H9 (cell line): Measurements from ENCODE around the gene ARSJ. TPM values are rescaled to one million over a fixed set of nuclear protein-coding genes. Genes with fewer than 3 reads are reported as not detected.

Experiments used
- DNase-seq: peaks from one replicate; pipeline ENCODE4 v3.0.0-alpha.2; 2017
- H2AFZ ChIP-seq: one replicate; pipeline ENCODE4 v1.6.1; 2013; ENCODE audit warnings: mild to moderate bottlenecking, low read length, control low read depth, moderate library complexity
- H2AK5ac ChIP-seq: 2 replicates; pipeline ENCODE4 v1.6.1; 2013; ENCODE audit warnings: low read length, control low read depth, mixed read lengths; ENCODE audit not compliant: insufficient read length
- H2BK120ac ChIP-seq: one replicate; pipeline ENCODE4 v1.6.1; 2013; ENCODE audit warnings: low read depth, mild to moderate bottlenecking, low read length, control low read depth, inconsistent platforms; ENCODE audit not compliant: poor library complexity, severe bottlenecking
- H2BK12ac ChIP-seq: 2 replicates; pipeline ENCODE4 v1.6.1; 2013; ENCODE audit warnings: low read length, control low read depth, mixed read lengths, low read depth; ENCODE audit not compliant: insufficient read length
- H2BK15ac ChIP-seq: 2 replicates; pipeline ENCODE4 v1.6.1; 2013; ENCODE audit warnings: low read depth, low read length, control low read depth
- H2BK20ac ChIP-seq: one replicate; pipeline ENCODE4 v1.6.1; 2013; ENCODE audit warnings: low read depth, mild to moderate bottlenecking, low read length, control low read depth, inconsistent platforms; ENCODE audit not compliant: poor library complexity, severe bottlenecking
- H2BK5ac ChIP-seq: 2 replicates; pipeline ENCODE4 v1.6.1; 2013; ENCODE audit warnings: low read length, control low read depth, mixed read lengths; ENCODE audit not compliant: insufficient read length
- H3K14ac ChIP-seq: 2 replicates; pipeline ENCODE4 v1.6.1; 2013; ENCODE audit warnings: low read length, control low read depth; ENCODE audit not compliant: insufficient read depth
- H3K18ac ChIP-seq: 2 replicates; pipeline ENCODE4 v1.6.1; 2013; ENCODE audit warnings: low read depth, mild to moderate bottlenecking, mixed read lengths, low read length, control low read depth; ENCODE audit not compliant: insufficient read length
- H3K23ac ChIP-seq: 2 replicates; pipeline ENCODE4 v1.6.1; 2013; ENCODE audit warnings: low read length, control low read depth, mixed read lengths, low read depth; ENCODE audit not compliant: insufficient read length
- H3K23me2 ChIP-seq: 2 replicates; pipeline ENCODE4 v1.6.1; 2013; ENCODE audit warnings: low read depth, mild to moderate bottlenecking, mixed read lengths, low read length, control low read depth; ENCODE audit not compliant: insufficient read length, poor library complexity, severe bottlenecking
- H3K27ac ChIP-seq: 2 replicates; pipeline ENCODE4 v1.5.1; 2013; ENCODE audit warnings: low read length, control low read depth, mixed read lengths, low read depth; ENCODE audit not compliant: insufficient read length
- H3K27me3 ChIP-seq: 2 replicates; pipeline ENCODE4 v1.6.1; 2013; ENCODE audit warnings: low read length, control low read depth, inconsistent platforms; ENCODE audit not compliant: insufficient read depth
- H3K4ac ChIP-seq: 2 replicates; pipeline ENCODE4 v1.6.1; 2013; ENCODE audit warnings: low read depth, mild to moderate bottlenecking, control low read depth, inconsistent platforms, low read length, moderate library complexity
- H3K4me1 ChIP-seq: 2 replicates; pipeline ENCODE4 v1.6.1; 2013; ENCODE audit warnings: low read length, control low read depth, inconsistent platforms; ENCODE audit not compliant: insufficient read depth
- H3K4me2 ChIP-seq: 2 replicates; pipeline ENCODE4 v1.6.1; 2013; ENCODE audit warnings: low read length, control low read depth, mixed read lengths; ENCODE audit not compliant: insufficient read length, insufficient read depth
- H3K56ac ChIP-seq: 2 replicates; pipeline ENCODE4 v1.6.1; 2013; ENCODE audit warnings: low read depth, mild to moderate bottlenecking, mixed read lengths, low read length, control low read depth; ENCODE audit not compliant: insufficient read length
- H3K79me1 ChIP-seq: 2 replicates; pipeline ENCODE4 v1.6.1; 2013; ENCODE audit warnings: low read depth, mild to moderate bottlenecking, moderate library complexity, low read length, control low read depth, inconsistent platforms; ENCODE audit not compliant: insufficient read depth, poor library complexity, severe bottlenecking
- H3K79me2 ChIP-seq: 2 replicates; pipeline ENCODE4 v1.6.1; 2013; ENCODE audit warnings: low read length, control low read depth, inconsistent platforms; ENCODE audit not compliant: insufficient read depth
- H3K9ac ChIP-seq: 2 replicates; pipeline ENCODE4 v1.6.1; 2013; ENCODE audit warnings: low read length, control low read depth, mixed read lengths; ENCODE audit not compliant: insufficient read length; ENCODE audit errors: extremely low read depth
- H3K9me3 ChIP-seq: one replicate; pipeline ENCODE4 v1.6.1; 2013; ENCODE audit warnings: low read depth, low read length, inconsistent platforms; ENCODE audit not compliant: control insufficient read depth
- H3T11ph ChIP-seq: one replicate; pipeline ENCODE4 v1.6.1; 2013; ENCODE audit warnings: mild to moderate bottlenecking, low read length, control low read depth, inconsistent platforms
- H4K20me1 ChIP-seq: one replicate; pipeline ENCODE4 v1.6.1; 2013; ENCODE audit not compliant: control insufficient read depth, insufficient read length, insufficient read depth
- H4K5ac ChIP-seq: 2 replicates; pipeline ENCODE4 v1.6.1; 2013; ENCODE audit warnings: low read depth, mild to moderate bottlenecking, mixed read lengths, low read length, control low read depth; ENCODE audit not compliant: insufficient read length
- H4K8ac ChIP-seq: replicated peaks from 2 replicates; pipeline ENCODE4 v1.6.1; 2013; ENCODE audit warnings: low read length, control low read depth, mixed read lengths, low read depth; ENCODE audit not compliant: insufficient read length
- H4K91ac ChIP-seq: 2 replicates; pipeline ENCODE4 v1.6.1; 2013; ENCODE audit warnings: low read depth, mild to moderate bottlenecking, moderate library complexity, mixed read lengths, low read length, control low read depth; ENCODE audit not compliant: insufficient read length
- H3K27ac Mint-ChIP-seq, 3 experiments: 2 replicates in 2 of 3; 3 replicates in 1 of 3; pipeline ENCODE4 v1.8.0; 2020 to 2021; ENCODE audit warnings: mixed read lengths in 3 of 3, mild to moderate bottlenecking in 1 of 3, moderate library complexity in 1 of 3
- H3K27me3 Mint-ChIP-seq: 2 replicates; pipeline ENCODE4 v1.8.0; 2021; ENCODE audit warnings: low read depth, mild to moderate bottlenecking, moderate library complexity, mixed read lengths
- H3K36me3 Mint-ChIP-seq, 3 experiments: 2 replicates in 2 of 3; 3 replicates in 1 of 3; pipeline ENCODE4 v1.8.0; 2020 to 2021; ENCODE audit warnings: low read depth in 3 of 3, mixed read lengths in 3 of 3; ENCODE audit not compliant: insufficient read depth in 1 of 3
- H3K4me1 Mint-ChIP-seq, 2 experiments: 2 replicates each; pipeline ENCODE4 v1.8.0; 2020; ENCODE audit warnings: mixed read lengths in 2 of 2
- H3K4me3 Mint-ChIP-seq, 2 experiments: 2 replicates in 1 of 2; 3 replicates in 1 of 2; pipeline ENCODE4 v1.8.0; 2020 to 2021; ENCODE audit warnings: mild to moderate bottlenecking in 2 of 2, mixed read lengths in 2 of 2, moderate library complexity in 1 of 2
- H3K9me3 Mint-ChIP-seq, 2 experiments: 2 replicates in 1 of 2; 3 replicates in 1 of 2; pipeline ENCODE4 v1.8.0; 2020; ENCODE audit warnings: mild to moderate bottlenecking in 2 of 2, mixed read lengths in 2 of 2, moderate library complexity in 1 of 2
- CTCF ChIP-seq: fragments of 200-600 bp; sonication (generic); conservative IDR thresholded peaks from 3 replicates; pipeline ENCODE4 v1.8.0; 2021; ENCODE audit warnings: antibody characterized with exemption, mild to moderate bottlenecking
- WGBS: extraction: QIAGEN DNeasy Blood & Tissue Kit; methylation state at CpG from one replicate; pipeline ENCODE4 v1.1.7; 2013; ENCODE audit warnings: missing lambda C conversion rate, low lambda C conversion rate, mixed read lengths; ENCODE audit not compliant: insufficient read length; ENCODE audit errors: extremely low coverage; 5-methylcytosine and 5-hydroxymethylcytosine counted together
- total RNA-seq: library from RNA; stranded (reverse); gene quantifications from 2 replicates; pipeline ENCODE4 v1.2.1, GENCODE V29; 2021

Gene ARSJ
- total RNA-seq, 1 experiment from 2014 or later: 1.1 TPM

GRCh38 chr4:113971706-113972360 lies 7.6 kb downstream of the ARSJ start:
- H3K27ac ChIP-seq: no peak overlapping the region

More at GRCh38 chr4:113971706-113972360, 7.6 kb downstream of the ARSJ start:
- H3K27ac Mint-ChIP-seq: no peak overlapping the region
- Histone ChIP-seq H3K79me2 (no peaks in the 10 kb centered on the region; the same call in 1 of the 2 replicates), H2AK5ac (no peak overlapping the region), H3T11ph (no peak overlapping the region), H4K8ac (no peak overlapping the region), H3K14ac (no peak overlapping the region), H3K18ac (no peak overlapping the region), H2BK5ac (no peak overlapping the region), H3K23me2 (no peaks in the 10 kb centered on the region), H2BK15ac (no peak overlapping the region), H3K79me1 (no peaks in the 10 kb centered on the region), H2AFZ (no peak overlapping the region), H4K20me1 (no peaks in the 10 kb centered on the region), H3K9me3 (no peaks in the 10 kb centered on the region), H2BK120ac (no peak overlapping the region), H4K91ac (no peak overlapping the region), H2BK12ac (no peak overlapping the region), H2BK20ac (no peak overlapping the region), H3K4ac (no peak overlapping the region), H4K5ac (no peak overlapping the region), H3K9ac (no peak overlapping the region), H3K4me2 (no peak overlapping the region), H3K4me1 (no peaks in the 10 kb centered on the region), H3K23ac (no peak overlapping the region), H3K56ac (no peak overlapping the region), H3K27me3 (no peaks in the 10 kb centered on the region)
- no CpG with 5 or more reads among the region's 2 CpGs for WGBS
- no peaks in the 10 kb centered on the region for H3K27me3 Mint-ChIP-seq
- no peak for TF ChIP-seq CTCF
- H3K9me3 Mint-ChIP-seq: peaks cover 0 to 3% of the 10 kb centered on the region in 2 experiments; a peak in 2 of 5 replicates
- peaks cover 0 to 3% (median 0%) of the 10 kb centered on the region in 3 experiments; a peak in 1 of 7 replicates for H3K36me3 Mint-ChIP-seq
- DNase-seq: no peak
- H3K4me3 Mint-ChIP-seq: no peak overlapping the region
- peaks cover 0 to under 1% of the 10 kb centered on the region in 2 experiments; a peak in 1 of 4 replicates for H3K4me1 Mint-ChIP-seq
